ENCODE data around the gene LIN28A. TPM values are rescaled to one million over a fixed set of nuclear protein-coding genes. Genes with fewer than 3 reads are reported as not detected.

The LIN28A gene
- total RNA-seq, 1 experiment from 2014 or later: 0.15 TPM

DNA sequence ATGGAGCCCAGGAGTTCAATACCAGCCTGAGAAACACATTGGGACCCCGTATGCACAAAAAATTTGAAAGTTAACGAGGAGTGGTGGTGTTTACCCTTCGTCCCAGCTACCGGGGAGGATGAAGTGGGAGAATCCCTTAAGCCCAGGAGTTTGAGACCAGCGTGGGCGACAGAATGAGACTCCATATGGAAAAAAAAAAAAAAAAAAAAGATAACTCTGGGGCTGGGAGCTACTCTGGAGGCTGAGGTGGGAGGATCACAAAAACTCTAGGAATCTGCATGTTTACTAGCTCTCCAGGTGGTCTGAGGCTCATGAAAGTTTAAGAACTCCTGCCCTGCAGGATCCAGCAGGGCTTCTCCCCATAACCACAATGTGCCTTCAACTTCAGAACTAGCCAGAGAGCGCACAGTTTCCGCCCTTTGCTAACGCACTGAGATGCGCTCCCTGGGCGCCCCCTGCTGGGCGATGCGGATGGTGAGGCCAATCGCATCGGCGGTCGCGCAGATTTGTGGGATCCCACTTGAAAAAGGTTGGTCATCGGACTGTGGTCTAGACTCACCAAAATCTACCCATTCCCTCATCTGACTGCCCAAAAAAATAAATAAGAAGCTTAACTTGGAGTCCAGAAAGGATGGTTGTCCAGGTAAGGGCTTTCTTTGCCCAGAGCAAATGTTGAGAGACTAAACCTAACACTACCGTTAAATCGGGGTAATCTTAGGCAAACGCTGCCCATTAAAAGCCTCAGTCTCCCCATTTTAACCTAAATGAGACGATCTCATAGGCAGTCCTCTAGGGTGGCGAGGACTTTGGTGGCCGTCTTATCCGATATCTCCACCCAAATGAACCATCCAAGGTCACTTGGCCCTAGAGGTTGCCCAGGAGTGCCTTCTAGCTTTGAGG, 46.8 kb upstream of the LIN28A start:
- ChIA-PET POLR2A (ENCODE audit: low non-redundant PET) (no interaction called here), CTCF (interaction anchor here (0.9 to 1.5 kb wide), 2 partner anchors 53 to 79 kb away, joined by 3 to 5 read pairs; no protein-coding TSS in a partner anchor)
- Histone ChIP-seq H3K27me3 (replicated peaks; ENCODE audit: insufficient read depth, low read depth, low read length, poor library complexity) (peaks cover 25% of the 10 kb centered on the region), H3K27ac (ENCODE audit: low read depth, low read length, poor library complexity, severe bottlenecking) (no peak overlapping the region), H3K4me1 (ENCODE audit: insufficient read depth, low read length, poor library complexity, severe bottlenecking) (no peaks in the 10 kb centered on the region), H3K4me3 (ENCODE audit: low read depth, low read length, poor library complexity, severe bottlenecking) (no peak overlapping the region), H3K36me3 (ENCODE audit: insufficient read depth, low read length, poor library complexity, severe bottlenecking) (no peaks in the 10 kb centered on the region), H3K9me3 (ENCODE audit: low read depth, low read length, poor library complexity, severe bottlenecking) (no peaks in the 10 kb centered on the region)
- no TSS peak for BruUV-seq (replicated peaks)
- TF ChIP-seq, protein P1, sequence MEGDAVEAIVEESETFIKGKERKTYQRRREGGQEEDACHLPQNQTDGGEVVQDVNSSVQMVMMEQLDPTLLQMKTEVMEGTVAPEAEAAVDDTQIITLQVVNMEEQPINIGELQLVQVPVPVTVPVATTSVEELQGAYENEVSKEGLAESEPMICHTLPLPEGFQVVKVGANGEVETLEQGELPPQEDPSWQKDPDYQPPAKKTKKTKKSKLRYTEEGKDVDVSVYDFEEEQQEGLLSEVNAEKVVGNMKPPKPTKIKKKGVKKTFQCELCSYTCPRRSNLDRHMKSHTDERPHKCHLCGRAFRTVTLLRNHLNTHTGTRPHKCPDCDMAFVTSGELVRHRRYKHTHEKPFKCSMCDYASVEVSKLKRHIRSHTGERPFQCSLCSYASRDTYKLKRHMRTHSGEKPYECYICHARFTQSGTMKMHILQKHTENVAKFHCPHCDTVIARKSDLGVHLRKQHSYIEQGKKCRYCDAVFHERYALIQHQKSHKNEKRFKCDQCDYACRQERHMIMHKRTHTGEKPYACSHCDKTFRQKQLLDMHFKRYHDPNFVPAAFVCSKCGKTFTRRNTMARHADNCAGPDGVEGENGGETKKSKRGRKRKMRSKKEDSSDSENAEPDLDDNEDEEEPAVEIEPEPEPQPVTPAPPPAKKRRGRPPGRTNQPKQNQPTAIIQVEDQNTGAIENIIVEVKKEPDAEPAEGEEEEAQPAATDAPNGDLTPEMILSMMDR (conservative IDR thresholded peaks at IDR 0.05; ENCODE audit: low read depth, low read length): peak; percentile 97
- no peak for TF ChIP-seq EZH2 (IDR thresholded peaks at IDR 0.05; ENCODE audit: borderline replicate concordance, low read depth, low read length, poor library complexity, severe bottlenecking)
- intact Hi-C loops (cut with micrococcal nuclease; ENCODE audit: unreplicated experiment): no loop called here
- DNase-seq (ENCODE audit: low spot score): peak; percentile 84

DNA sequence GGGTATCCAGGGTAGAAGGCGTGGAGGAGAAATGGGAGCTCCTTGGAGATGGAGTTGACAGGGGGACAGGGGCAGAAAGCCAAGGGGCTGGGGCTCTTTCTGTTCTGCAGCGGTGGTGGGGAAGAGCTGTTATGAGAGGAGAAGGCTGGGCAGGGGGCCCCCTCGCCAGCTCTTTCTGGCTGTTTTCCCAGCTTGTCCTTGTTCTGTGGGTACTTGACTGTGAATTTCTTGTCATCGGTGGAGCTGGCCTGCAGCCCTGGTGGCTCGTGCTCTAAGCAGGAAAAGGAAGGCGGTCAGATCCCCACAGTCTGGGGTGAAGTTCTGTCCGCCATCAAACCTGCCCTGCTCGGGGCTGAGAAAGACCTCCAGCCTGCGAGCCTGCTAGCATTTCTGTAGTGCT, 45.7 kb upstream of the LIN28A start:
- intact Hi-C loops (cut with micrococcal nuclease; ENCODE audit: unreplicated experiment): no loop called here
- TF ChIP-seq EZH2 (IDR thresholded peaks at IDR 0.05; ENCODE audit: borderline replicate concordance, low read depth, low read length, poor library complexity, severe bottlenecking): no peak
- TF ChIP-seq, protein P1 (conservative IDR thresholded peaks at IDR 0.05; ENCODE audit: low read depth, low read length): no peak
- Histone ChIP-seq H3K4me3 (ENCODE audit: low read depth, low read length, poor library complexity, severe bottlenecking) (no peak overlapping the region), H3K27me3 (replicated peaks; ENCODE audit: insufficient read depth, low read depth, low read length, poor library complexity) (peaks cover 13% of the 10 kb centered on the region), H3K4me1 (ENCODE audit: insufficient read depth, low read length, poor library complexity, severe bottlenecking) (no peaks in the 10 kb centered on the region), H3K9me3 (ENCODE audit: low read depth, low read length, poor library complexity, severe bottlenecking) (no peaks in the 10 kb centered on the region), H3K27ac (ENCODE audit: low read depth, low read length, poor library complexity, severe bottlenecking) (no peak overlapping the region), H3K36me3 (ENCODE audit: insufficient read depth, low read length, poor library complexity, severe bottlenecking) (no peaks in the 10 kb centered on the region)
- ChIA-PET CTCF (interaction anchor here (1.5 kb wide), 1 partner anchor 52 kb away, joined by 5 read pairs; no protein-coding TSS in a partner anchor), POLR2A (ENCODE audit: low non-redundant PET) (no interaction called here)
- BruUV-seq (replicated peaks): no TSS peak
- DNase-seq (ENCODE audit: low spot score): no peak

DNA sequence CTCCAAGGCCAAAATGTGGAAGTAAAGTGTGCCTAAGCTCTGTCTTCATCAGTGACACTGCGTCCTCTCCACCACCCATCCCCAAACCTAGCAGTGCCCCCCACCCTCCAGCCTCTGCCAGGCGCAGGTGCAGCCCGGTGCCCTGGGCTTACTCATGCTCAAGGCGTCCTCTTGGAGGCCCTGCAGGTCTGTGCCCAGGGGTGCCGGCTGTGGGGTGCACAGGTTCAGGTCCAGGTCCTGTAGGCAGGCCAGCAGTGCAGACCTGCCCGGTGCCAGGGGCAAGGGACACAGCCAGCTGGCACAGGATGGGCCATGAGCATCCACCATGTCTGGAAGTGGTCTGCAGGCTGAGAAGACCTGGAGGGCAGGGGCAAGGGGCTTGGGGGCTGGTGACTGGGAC, 43.2 kb upstream of the LIN28A start:
- intact Hi-C loops (cut with micrococcal nuclease; ENCODE audit: unreplicated experiment): no loop called here
- Histone ChIP-seq H3K27me3 (replicated peaks; ENCODE audit: insufficient read depth, low read depth, low read length, poor library complexity) (no peaks in the 10 kb centered on the region), H3K27ac (ENCODE audit: low read depth, low read length, poor library complexity, severe bottlenecking) (no peak overlapping the region), H3K4me1 (ENCODE audit: insufficient read depth, low read length, poor library complexity, severe bottlenecking) (no peaks in the 10 kb centered on the region), H3K9me3 (ENCODE audit: low read depth, low read length, poor library complexity, severe bottlenecking) (no peaks in the 10 kb centered on the region), H3K4me3 (ENCODE audit: low read depth, low read length, poor library complexity, severe bottlenecking) (no peak overlapping the region), H3K36me3 (ENCODE audit: insufficient read depth, low read length, poor library complexity, severe bottlenecking) (no peaks in the 10 kb centered on the region)
- no peak for DNase-seq (ENCODE audit: low spot score)
- TF ChIP-seq, protein P1 (conservative IDR thresholded peaks at IDR 0.05; ENCODE audit: low read depth, low read length): no peak
- no peak for TF ChIP-seq EZH2 (IDR thresholded peaks at IDR 0.05; ENCODE audit: borderline replicate concordance, low read depth, low read length, poor library complexity, severe bottlenecking)
- POLR2A ChIA-PET (ENCODE audit: low non-redundant PET): no interaction called here
- BruUV-seq (replicated peaks): no TSS peak
- CTCF ChIA-PET: no interaction called here
